ENCODE results near the gene MYBPC3.

MYBPC3 gene

GRCh38 chr11:47314992-47315391 lies 37.5 kb downstream of the MYBPC3 start:
- DNase-seq: no peak

GRCh38 chr11:47308050-47308823 lies 44.3 kb downstream of the MYBPC3 start:
- no peak for DNase-seq

DNA sequence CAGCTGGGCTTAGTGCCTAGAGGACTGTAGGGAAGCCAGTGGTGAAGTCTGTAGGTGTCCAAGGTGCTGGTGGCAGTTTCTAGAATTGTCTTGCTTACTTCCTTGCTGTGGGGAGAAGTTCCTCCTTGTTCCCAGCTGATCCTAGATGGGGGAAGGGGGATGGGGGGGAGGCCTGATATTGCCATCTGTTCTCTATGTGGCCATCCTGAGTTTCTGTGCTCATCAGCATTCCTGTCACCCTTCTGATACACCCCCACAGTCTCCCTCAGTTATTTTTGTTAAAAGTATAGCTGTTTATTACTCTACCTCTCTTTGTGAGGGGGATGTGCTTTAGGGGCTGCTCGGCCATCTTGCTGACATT lies 46.0 kb downstream of the MYBPC3 start:
- DNase-seq: no peak

- DNase-seq: no peak
These were observed 46.6 kb downstream of the MYBPC3 start for GRCh38 chr11:47305734-47306483.

DNA sequence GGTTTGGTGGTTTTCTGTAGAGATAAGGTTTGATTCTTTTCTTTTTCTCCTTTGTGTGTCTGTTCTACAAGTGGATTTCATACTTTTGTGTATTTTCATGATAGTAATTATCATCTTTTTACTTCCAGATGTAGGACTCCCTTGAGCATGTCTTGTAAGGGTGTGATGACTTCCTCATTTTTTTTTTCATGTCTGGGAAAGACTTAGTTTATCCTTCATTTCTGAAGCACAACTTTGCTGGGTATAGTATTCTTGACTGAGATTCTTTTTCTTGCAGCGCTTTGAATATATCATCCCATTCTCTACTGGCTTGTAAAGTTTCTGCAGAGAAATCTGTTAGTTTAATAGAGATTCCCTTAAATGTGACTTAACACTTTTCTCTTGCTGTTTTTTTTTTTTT lies 49.6 kb downstream of the MYBPC3 start:
- no peak for DNase-seq

DNA sequence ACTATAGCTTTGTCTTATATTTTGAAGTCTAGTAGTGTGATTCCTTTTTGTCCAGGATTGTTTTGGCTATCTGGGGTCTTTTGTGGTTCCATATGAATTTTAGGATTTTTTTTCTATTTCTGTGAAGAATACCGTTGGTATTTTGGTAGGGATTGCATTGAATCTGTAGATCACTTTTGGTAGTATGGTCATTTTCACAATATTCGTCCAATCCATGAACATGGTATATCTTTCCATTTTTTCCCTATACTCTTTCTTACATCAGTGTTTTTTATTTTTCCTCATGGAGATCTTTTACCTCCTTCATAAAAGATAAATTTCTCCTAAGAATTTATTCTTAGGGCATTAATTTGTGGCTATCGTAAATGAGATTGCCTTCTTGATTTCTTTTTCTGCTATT lies 53.4 kb downstream of the MYBPC3 start:
- DNase-seq: no peak

DNA sequence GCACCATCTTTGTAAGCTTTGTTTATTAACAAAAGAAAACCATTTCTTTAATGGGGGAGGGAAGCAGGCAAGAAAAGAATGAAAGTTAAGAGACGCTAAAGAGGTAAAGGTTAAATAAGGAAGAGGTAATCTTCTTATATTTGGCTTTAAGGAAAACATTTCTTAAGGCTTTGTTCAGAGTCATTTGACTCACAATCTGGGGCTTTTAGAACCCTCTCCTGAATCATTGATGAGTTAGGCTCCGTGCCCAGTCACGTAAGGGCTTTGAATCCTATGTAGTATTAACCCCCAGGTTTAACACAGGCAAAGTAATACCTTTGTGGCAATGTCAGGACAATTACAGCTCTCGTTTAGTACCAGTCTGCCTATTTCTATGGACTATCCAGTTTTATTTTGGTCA lies 56.5 kb downstream of the MYBPC3 start:
- no peak for DNase-seq

DNA sequence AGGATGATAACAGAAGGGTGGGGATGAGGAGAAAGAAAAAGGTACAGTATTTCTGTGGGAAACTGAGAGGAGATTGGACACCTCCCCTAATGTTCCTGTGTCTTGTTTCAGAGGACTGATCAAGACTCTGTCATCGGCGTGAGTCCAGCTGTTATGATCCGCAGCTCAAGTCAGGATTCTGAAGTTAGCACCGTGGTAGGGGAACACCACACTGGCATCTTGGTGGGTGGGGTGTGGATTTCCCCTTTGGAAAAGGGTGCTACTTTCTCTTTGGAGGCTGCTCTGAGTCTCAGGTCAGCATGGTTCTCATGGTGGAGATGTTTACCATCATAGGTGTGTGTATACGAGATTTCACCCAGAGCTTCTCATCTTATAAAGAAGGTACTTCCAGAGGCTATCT lies 57.1 kb downstream of the MYBPC3 start:
- no peak for DNase-seq

DNA sequence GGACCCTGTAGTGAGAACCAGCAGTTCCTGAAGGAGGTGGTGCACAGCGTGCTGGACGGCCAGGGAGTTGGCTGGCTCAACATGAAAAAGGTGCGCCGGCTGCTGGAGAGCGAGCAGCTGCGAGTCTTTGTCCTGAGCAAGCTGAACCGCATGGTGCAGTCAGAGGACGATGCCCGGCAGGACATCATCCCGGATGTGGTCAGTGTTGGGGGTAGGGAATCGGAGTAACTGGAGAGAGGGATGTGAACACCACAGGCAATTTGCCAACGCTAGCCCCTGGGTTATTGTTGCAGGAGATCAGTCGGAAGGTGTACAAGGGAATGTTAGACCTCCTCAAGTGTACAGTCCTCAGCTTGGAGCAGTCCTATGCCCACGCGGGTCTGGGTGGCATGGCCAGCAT lies 62.6 kb downstream of the MYBPC3 start:
- no peak for DNase-seq

- no peak for DNase-seq
These were observed 64.4 kb downstream of the MYBPC3 start for GRCh38 chr11:47288066-47288465.

- DNase-seq: no peak
These were observed 66.3 kb downstream of the MYBPC3 start for GRCh38 chr11:47285969-47286770.

GRCh38 chr11:47284151-47284550 lies 68.4 kb downstream of the MYBPC3 start:
- no peak for DNase-seq

DNA sequence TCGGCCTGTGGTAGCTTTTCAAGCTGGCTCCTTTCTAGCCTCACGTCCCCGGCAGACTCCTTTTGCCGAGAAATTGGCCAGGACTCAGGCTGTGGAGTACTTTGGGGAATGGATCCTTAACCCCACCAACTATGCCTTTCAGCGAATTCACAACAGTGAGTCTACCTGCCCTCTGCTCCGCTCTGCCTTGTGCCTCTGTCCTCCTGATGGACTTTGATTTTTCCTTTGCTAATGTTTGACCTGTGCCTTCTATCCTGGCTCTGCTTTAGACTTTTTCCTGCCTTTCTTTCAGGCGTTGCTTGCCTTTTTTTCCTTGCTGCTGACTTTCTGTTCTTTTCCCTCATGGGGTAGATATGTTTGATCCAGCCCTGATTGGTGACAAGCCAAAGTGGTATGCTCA lies 70.0 kb downstream of the MYBPC3 start:
- no peak for DNase-seq

Data from stimulated activated CD4-positive, alpha-beta T cell treated with anti-CD3 and anti-CD28 coated beads, Interleukin-15, amount 100 ng/mL, for 24 hours (primary cell).